Activated B cell treated with CpG ODN at 0.5 μM for 24 hours (primary cell): ENCODE results near the gene FER. TPM values are rescaled to one million over a fixed set of nuclear protein-coding genes. Genes with fewer than 3 reads are reported as not detected.

Experiments
- ATAC-seq: fragments of 200-7000 bp; cut with Tn5 transposase; one replicate; pipeline ENCODE4 v1.10.0; 2021; ENCODE audit warnings: low read depth, mild to moderate bottlenecking, moderate library complexity
- CTCF ChIA-PET: fragments of 350-600 bp; sonication (Branson Sonifier 250); formaldehyde crosslinking; loops from one replicate; lab custom pipeline; 2021; ENCODE audit warnings: antibody characterized with exemption; lab: Charles Lee
- POLR2A ChIA-PET: fragments of 350-600 bp; sonication (Branson Sonifier 250); formaldehyde crosslinking; loops from one replicate; lab custom pipeline; 2021; ENCODE audit warnings: antibody characterized with exemption; lab: Charles Lee
- DNase-seq: peaks from one replicate; pipeline ENCODE4 v3.0.0; 2022
- H3K27ac Mint-ChIP-seq: one replicate; pipeline ENCODE4 v1.8.0; 2020; ENCODE audit warnings: mixed read lengths
- H3K27me3 Mint-ChIP-seq: one replicate; pipeline ENCODE4 v1.8.0; 2021; ENCODE audit warnings: mixed read lengths
- H3K36me3 Mint-ChIP-seq: one replicate; pipeline ENCODE4 v1.8.0; 2021; ENCODE audit warnings: low read depth, mixed read lengths
- H3K4me1 Mint-ChIP-seq: one replicate; pipeline ENCODE4 v1.8.0; 2021; ENCODE audit warnings: mixed read lengths
- H3K4me3 Mint-ChIP-seq: one replicate; pipeline ENCODE4 v1.8.0; 2020; ENCODE audit warnings: mild to moderate bottlenecking, mixed read lengths
- H3K9me3 Mint-ChIP-seq: one replicate; pipeline ENCODE4 v1.8.0; 2020; ENCODE audit warnings: mixed read lengths
- CTCF ChIP-seq: fragments of 200-600 bp; IDR thresholded peaks from one replicate; pipeline ENCODE4 v1.8.0; 2022; ENCODE audit warnings: antibody characterized with exemption, mild to moderate bottlenecking
- intact Hi-C: fragments of 100-400 bp; cut with micrococcal nuclease; formaldehyde crosslinking; loops from one replicate; pipeline ENCODE4 v1.15.1; 2024
- total RNA-seq: library from RNA; stranded (reverse); gene quantifications from 2 replicates; pipeline ENCODE4 v1.2.3, GENCODE V29; 2022

The FER gene
- total RNA-seq, 1 donor from 2014 or later: 17.3 TPM

GRCh38 chr5:109156885-109157284 is 409.2 kb downstream of the FER start:
- no peak overlapping the region for H3K4me3 Mint-ChIP-seq
- TF ChIP-seq CTCF: no peak
- H3K9me3 Mint-ChIP-seq: no peaks in the 10 kb centered on the region
- DNase-seq (no peak), ATAC-seq (no peak)
- ChIA-PET CTCF (no interaction called here), POLR2A (no interaction called here)
- intact Hi-C loops: no loop called here
- no peak overlapping the region for H3K27ac Mint-ChIP-seq
- no peaks in the 10 kb centered on the region for H3K36me3 Mint-ChIP-seq
- H3K27me3 Mint-ChIP-seq: no peaks in the 10 kb centered on the region
- H3K4me1 Mint-ChIP-seq: peaks cover 3% of the 10 kb centered on the region

- no peak for ATAC-seq
- Mint-ChIP-seq H3K4me1 (peaks cover 31% of the 10 kb centered on the region), H3K27me3 (no peaks in the 10 kb centered on the region), H3K27ac (no peak overlapping the region), H3K36me3 (no peaks in the 10 kb centered on the region), H3K9me3 (no peaks in the 10 kb centered on the region), H3K4me3 (no peak overlapping the region)
- DNase-seq: no peak
- no peak for TF ChIP-seq CTCF
- ChIA-PET CTCF (no interaction called here), POLR2A (no interaction called here)
- intact Hi-C loops: loop anchor here (5.0 to 10.0 kb wide), 4 partner anchors 108 to 476 kb away; no protein-coding TSS in a partner anchor
These were observed 412.8 kb downstream of the FER start for GRCh38 chr5:109160468-109160867.

GRCh38 chr5:109161914-109162683 is 414.4 kb downstream of the FER start:
- CTCF ChIA-PET: no interaction called here
- no peak overlapping the region for H3K4me3 Mint-ChIP-seq
- POLR2A ChIA-PET: no interaction called here

GRCh38 chr5:109163336-109163735 is 415.6 kb downstream of the FER start:
- intact Hi-C loops: loop anchor here (5.0 to 10.0 kb wide), 4 partner anchors 111 to 479 kb away; no protein-coding TSS in a partner anchor
- POLR2A ChIA-PET: interaction anchor here (0.8 to 1.6 kb wide), 2 partner anchors 247 to 435 kb away, joined by 3 to 8 read pairs; partner anchors contain the start of gene PJA2
- H3K4me3 Mint-ChIP-seq: no peak overlapping the region
- DNase-seq (no peak), ATAC-seq (no peak)
- CTCF ChIA-PET: no interaction called here
- H3K36me3 Mint-ChIP-seq: no peaks in the 10 kb centered on the region
- no peaks in the 10 kb centered on the region for H3K9me3 Mint-ChIP-seq
- H3K27me3 Mint-ChIP-seq: no peaks in the 10 kb centered on the region
- peaks cover 31% of the 10 kb centered on the region for H3K4me1 Mint-ChIP-seq
- TF ChIP-seq CTCF: no peak
- H3K27ac Mint-ChIP-seq: peak overlapping the region; percentile 50

More at GRCh38 chr5:109161914-109162683, 414.4 kb downstream of the FER start:
- no peak for DNase-seq
- Mint-ChIP-seq H3K36me3 (no peaks in the 10 kb centered on the region), H3K4me1 (peaks cover 31% of the 10 kb centered on the region), H3K9me3 (no peaks in the 10 kb centered on the region), H3K27me3 (no peaks in the 10 kb centered on the region), H3K27ac (peak overlapping the region; percentile 51)
- TF ChIP-seq CTCF: no peak
- no peak for ATAC-seq
- intact Hi-C loops: loop anchor here (5.0 to 10.0 kb wide), 4 partner anchors 110 to 477 kb away; no protein-coding TSS in a partner anchor

GRCh38 chr5:109164001-109164400 is 416.3 kb downstream of the FER start:
- peak overlapping the region; percentile 70 for H3K27ac Mint-ChIP-seq
- intact Hi-C loops: loop anchor here (1.0 to 10.0 kb wide), 6 partner anchors 27 to 525 kb away; partner anchors contain the start of gene MAN2A1
- no peak for TF ChIP-seq CTCF
- no peaks in the 10 kb centered on the region for H3K9me3 Mint-ChIP-seq
- H3K27me3 Mint-ChIP-seq: no peaks in the 10 kb centered on the region
- ATAC-seq (peak; percentile 97), DNase-seq (no peak)
- POLR2A ChIA-PET: interaction anchor here (0.8 to 1.6 kb wide), 2 partner anchors 246 to 436 kb away, joined by 3 to 8 read pairs; partner anchors contain the start of gene PJA2
- peaks cover 31% of the 10 kb centered on the region for H3K4me1 Mint-ChIP-seq
- H3K4me3 Mint-ChIP-seq: no peak overlapping the region
- CTCF ChIA-PET: no interaction called here
- H3K36me3 Mint-ChIP-seq: no peaks in the 10 kb centered on the region
